ENCODE data around the gene NKX1-2.

- TF ChIP-seq SPI1 (IDR thresholded peaks at IDR 0.05; ENCODE audit: borderline replicate concordance, low read depth), result no peak
- no peak for TF ChIP-seq CTCF (IDR thresholded peaks at IDR 0.05; ENCODE audit: insufficient read depth, low read length)
- TF ChIP-seq POLR2AphosphoS5 (IDR thresholded peaks at IDR 0.05; ENCODE audit: low read depth), result no peak
- no peak for TF ChIP-seq REST (IDR thresholded peaks at IDR 0.05; ENCODE audit: insufficient replicate concordance, low read depth)
Measured at GRCh38 chr10:124469956-124470484, 20.2 kb upstream of the NKX1-2 start.

All from HL-60 (cell line).